A549 (cell line): ENCODE results near the gene PPIE. TPM values are rescaled to one million over a fixed set of nuclear protein-coding genes. Genes with fewer than 3 reads are reported as not detected.

ENCODE experiments used
- ATAC-seq, 2 experiments: fragments of 200-7000 bp in 1 of 2; fragments of >200 bp in 1 of 2; cut with Nextera tagmentation in 1 of 2; cut with Tn5 transposase in 1 of 2; 3 replicates each; pipeline versions ENCODE4 v1.8.0 to v1.9.1; 2018 to 2020; ENCODE audit warnings: mild to moderate bottlenecking in 1 of 2, moderate library complexity in 1 of 2
- CTCF ChIA-PET: fragments of 300-600 bp; sonication (Branson Sonifier 250); formaldehyde crosslinking; extraction: SDS; loops from one replicate; lab custom pipeline; 2021; ENCODE audit warnings: antibody characterized with exemption, inconsistent platforms; lab: Yijun Ruan, JAX
- POLR2A ChIA-PET: fragments of 350-600 bp; formaldehyde crosslinking; extraction: SDS; loops from one replicate; lab custom pipeline; 2021; ENCODE audit warnings: antibody characterized with exemption, inconsistent platforms; lab: Yijun Ruan, JAX
- DNase-seq, 2 experiments: peaks; one replicate each; pipeline versions ENCODE4 v3.0.0 to v3.0.0-alpha.2; 2011 to 2016; ENCODE audit warnings: low read depth in 1 of 2, low spot score in 1 of 2
- FAIRE-seq: peaks from 2 replicates; lab custom pipeline; 2011; peaks lifted over from hg19 to GRCh38; lab: Jason Lieb, UNC
- H3K27ac ChIP-seq, 2 experiments: fragments of >200 bp; sonication (Bioruptor Twin); formaldehyde crosslinking; 3 replicates each; pipeline ENCODE4 v1.5.1; 2016 to 2017
- H3K4me1 ChIP-seq: fragments of >200 bp; sonication (Bioruptor Twin); formaldehyde crosslinking; 3 replicates; pipeline ENCODE4 v1.6.1; 2016
- H3K4me2 ChIP-seq: fragments of >200 bp; sonication (Bioruptor Twin); formaldehyde crosslinking; 3 replicates; pipeline ENCODE4 v1.6.1; 2016
- H3K4me3 ChIP-seq: fragments of >200 bp; sonication (Bioruptor Twin); formaldehyde crosslinking; 3 replicates; pipeline ENCODE4 v1.5.1; 2016
- H3K9me3 ChIP-seq: fragments of >200 bp; sonication (Bioruptor Twin); formaldehyde crosslinking; 3 replicates; pipeline ENCODE4 v1.6.1; 2016
- EP300 ChIP-seq, 2 experiments: fragments of >200 bp; sonication (Bioruptor Twin); formaldehyde crosslinking; IDR thresholded peaks; 2 replicates in 1 of 2; 3 replicates in 1 of 2; pipeline ENCODE4 v1.6.1; 2016 to 2017
- HDAC2 ChIP-seq: fragments of 200-600 bp; sonication (generic); IDR thresholded peaks from 2 replicates; pipeline ENCODE4 v1.6.1; 2016
- HOXB13 ChIP-seq: fragments of 250-450 bp; sonication (Bioruptor Pico); IDR thresholded peaks from 2 replicates; pipeline ENCODE4 v1.5.0; 2020; ENCODE audit warnings: low read depth, mild to moderate bottlenecking, moderate library complexity
- JUN ChIP-seq, 2 experiments: fragments of >200 bp; sonication (Bioruptor Twin); formaldehyde crosslinking; IDR thresholded peaks; 2 replicates in 1 of 2; 3 replicates in 1 of 2; pipeline ENCODE4 v1.6.1; 2016 to 2017
- JUNB ChIP-seq: fragments of >200 bp; sonication (Bioruptor Twin); formaldehyde crosslinking; IDR thresholded peaks from 2 replicates; pipeline ENCODE4 v1.6.1; 2016
- KDM1A ChIP-seq: fragments of 200-600 bp; sonication (generic); IDR thresholded peaks from 2 replicates; pipeline ENCODE4 v1.6.1; 2016; ENCODE audit warnings: low read depth, mild to moderate bottlenecking
- KDM5A ChIP-seq: fragments of 200-600 bp; sonication (generic); IDR thresholded peaks from 2 replicates; pipeline ENCODE4 v1.6.1; 2016; ENCODE audit warnings: antibody characterized with exemption, mild to moderate bottlenecking
- MYC ChIP-seq: IDR thresholded peaks from 2 replicates; pipeline ENCODE4 v1.6.1; 2012; ENCODE audit warnings: mild to moderate bottlenecking, inconsistent platforms, low read length, improper control_type of control experiment, borderline replicate concordance
- PHF8 ChIP-seq: fragments of 200-600 bp; sonication (generic); IDR thresholded peaks from 2 replicates; pipeline ENCODE4 v1.6.1; 2016; ENCODE audit warnings: low read depth, mild to moderate bottlenecking, antibody characterized with exemption, moderate library complexity, borderline replicate concordance
- POLR2A ChIP-seq: IDR thresholded peaks from 2 replicates; pipeline ENCODE4 v1.6.1; 2012; ENCODE audit warnings: mild to moderate bottlenecking, low read length
- POLR2AphosphoS2 ChIP-seq: conservative IDR thresholded peaks from 2 replicates; pipeline ENCODE4 v1.6.1; 2012; ENCODE audit warnings: low read length, improper control_type of control experiment, inconsistent platforms
- SREBF2 ChIP-seq: fragments of 450-650 bp; IDR thresholded peaks from 2 replicates; pipeline ENCODE4 v1.6.1; 2014; ENCODE audit warnings: mild to moderate bottlenecking, moderate library complexity
- TFCP2L1 ChIP-seq: fragments of 250-450 bp; sonication (Bioruptor Pico); IDR thresholded peaks from 2 replicates; pipeline ENCODE4 v1.5.0; 2021; ENCODE audit warnings: mild to moderate bottlenecking
- ZFP36 ChIP-seq: fragments of 450-650 bp; IDR thresholded peaks from 2 replicates; pipeline ENCODE4 v1.6.1; 2014; ENCODE audit warnings: borderline replicate concordance; ENCODE audit not compliant: partially characterized antibody
- ZSCAN20 ChIP-seq: fragments of 250-450 bp; sonication (Bioruptor Pico); IDR thresholded peaks from 2 replicates; pipeline ENCODE4 v1.8.0; 2022; ENCODE audit warnings: mild to moderate bottlenecking, moderate library complexity
- WGBS: methylation state at CpG from one replicate; pipeline ENCODE4 v1.1.6; 2017; ENCODE audit errors: missing lambda C conversion rate; 5-methylcytosine and 5-hydroxymethylcytosine counted together
- polyA plus RNA-seq, 4 experiments: library from polyadenylated mRNA; depleted of rRNA in 3 of 4; stranded (reverse); fragments of >200 nt; fragmentation: RNase III in 1 of 4; extraction: RNeasy Plus Mini Kit Qiagen cat#74134 plus additional on column Dnase treatment in 1 of 4; gene quantifications; 2 replicates in 3 of 4; 3 replicates in 1 of 4; pipeline ENCODE4 v1.2.3, GENCODE V29; 2011 to 2017
- TF ChIP-seq, protein P1 (sequence below): fragments of >200 bp; sonication (Bioruptor Twin); formaldehyde crosslinking; IDR thresholded peaks from 3 replicates; pipeline ENCODE4 v1.5.1; 2016
- TF ChIP-seq, protein P2 (sequence below): fragments of 250-450 bp; sonication (Bioruptor Pico); IDR thresholded peaks from 2 replicates; pipeline ENCODE4 v1.5.0; 2021; ENCODE audit warnings: mild to moderate bottlenecking, moderate library complexity, borderline replicate concordance
- TF ChIP-seq, protein P3 (sequence below): fragments of 450-650 bp; IDR thresholded peaks from 2 replicates; pipeline ENCODE4 v1.6.1; 2014; ENCODE audit warnings: antibody characterized with exemption
- TF ChIP-seq, protein P4 (sequence below): IDR thresholded peaks from 2 replicates; pipeline ENCODE4 v1.6.1; 2012
- TF ChIP-seq, protein P5 (sequence below): fragments of >200 bp; sonication (Bioruptor Twin); formaldehyde crosslinking; IDR thresholded peaks from 2 replicates; pipeline ENCODE4 v1.6.1; 2016

The PPIE gene
- polyA plus RNA-seq, 2 of the 4 experiments (the other 2 are of a cell fraction) = 46.6 to 75.6 TPM

DNA sequence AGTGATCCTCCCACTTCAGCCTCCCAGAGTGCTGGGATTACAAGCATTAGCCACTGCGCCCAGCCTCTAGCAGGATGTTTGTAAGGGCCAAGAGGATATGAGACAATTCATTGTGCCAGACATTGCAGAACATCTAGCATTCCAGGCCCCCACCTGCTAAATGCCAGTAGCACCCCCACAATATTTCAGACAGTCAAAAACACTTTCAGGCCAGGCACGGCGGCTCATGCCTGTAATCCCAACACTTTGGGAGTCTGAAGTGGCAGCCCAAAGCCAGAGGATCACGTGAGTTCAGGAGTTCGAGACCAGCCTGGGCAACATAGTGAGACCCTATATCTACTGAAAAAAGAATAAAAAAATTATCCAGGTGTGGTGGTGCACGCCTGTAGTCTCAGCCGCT, 12.9 kb downstream of the PPIE start (continued):
- TF ChIP-seq, protein P1, sequence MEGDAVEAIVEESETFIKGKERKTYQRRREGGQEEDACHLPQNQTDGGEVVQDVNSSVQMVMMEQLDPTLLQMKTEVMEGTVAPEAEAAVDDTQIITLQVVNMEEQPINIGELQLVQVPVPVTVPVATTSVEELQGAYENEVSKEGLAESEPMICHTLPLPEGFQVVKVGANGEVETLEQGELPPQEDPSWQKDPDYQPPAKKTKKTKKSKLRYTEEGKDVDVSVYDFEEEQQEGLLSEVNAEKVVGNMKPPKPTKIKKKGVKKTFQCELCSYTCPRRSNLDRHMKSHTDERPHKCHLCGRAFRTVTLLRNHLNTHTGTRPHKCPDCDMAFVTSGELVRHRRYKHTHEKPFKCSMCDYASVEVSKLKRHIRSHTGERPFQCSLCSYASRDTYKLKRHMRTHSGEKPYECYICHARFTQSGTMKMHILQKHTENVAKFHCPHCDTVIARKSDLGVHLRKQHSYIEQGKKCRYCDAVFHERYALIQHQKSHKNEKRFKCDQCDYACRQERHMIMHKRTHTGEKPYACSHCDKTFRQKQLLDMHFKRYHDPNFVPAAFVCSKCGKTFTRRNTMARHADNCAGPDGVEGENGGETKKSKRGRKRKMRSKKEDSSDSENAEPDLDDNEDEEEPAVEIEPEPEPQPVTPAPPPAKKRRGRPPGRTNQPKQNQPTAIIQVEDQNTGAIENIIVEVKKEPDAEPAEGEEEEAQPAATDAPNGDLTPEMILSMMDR = no peak
- TF ChIP-seq, protein P2, sequence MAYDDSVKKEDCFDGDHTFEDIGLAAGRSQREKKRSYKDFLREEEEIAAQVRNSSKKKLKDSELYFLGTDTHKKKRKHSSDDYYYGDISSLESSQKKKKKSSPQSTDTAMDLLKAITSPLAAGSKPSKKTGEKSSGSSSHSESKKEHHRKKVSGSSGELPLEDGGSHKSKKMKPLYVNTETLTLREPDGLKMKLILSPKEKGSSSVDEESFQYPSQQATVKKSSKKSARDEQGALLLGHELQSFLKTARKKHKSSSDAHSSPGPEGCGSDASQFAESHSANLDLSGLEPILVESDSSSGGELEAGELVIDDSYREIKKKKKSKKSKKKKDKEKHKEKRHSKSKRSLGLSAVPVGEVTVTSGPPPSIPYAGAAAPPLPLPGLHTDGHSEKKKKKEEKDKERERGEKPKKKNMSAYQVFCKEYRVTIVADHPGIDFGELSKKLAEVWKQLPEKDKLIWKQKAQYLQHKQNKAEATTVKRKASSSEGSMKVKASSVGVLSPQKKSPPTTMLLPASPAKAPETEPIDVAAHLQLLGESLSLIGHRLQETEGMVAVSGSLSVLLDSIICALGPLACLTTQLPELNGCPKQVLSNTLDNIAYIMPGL = no peak
- TF ChIP-seq EP300 (IDR thresholded peaks at IDR 0.05) = no peak

DNA sequence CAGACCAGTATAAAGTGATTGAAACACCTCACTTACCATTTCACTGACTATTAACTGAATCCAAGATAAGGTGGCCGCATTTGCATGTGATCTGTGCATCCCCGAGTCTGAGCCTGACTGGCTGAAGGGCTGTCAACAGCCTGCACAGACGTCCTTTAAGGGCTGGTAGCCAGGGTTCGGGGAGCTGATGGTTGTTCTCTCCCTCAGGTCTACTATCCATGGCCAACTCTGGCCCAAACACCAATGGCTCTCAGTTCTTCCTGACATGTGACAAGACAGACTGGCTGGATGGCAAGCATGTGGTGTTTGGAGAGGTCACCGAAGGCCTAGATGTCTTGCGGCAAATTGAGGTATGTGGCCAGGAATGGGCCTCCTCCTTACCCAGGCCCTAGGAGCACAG, 14.0 kb downstream of the PPIE start:
- H3K27ac ChIP-seq = no peak overlapping the region
- TF ChIP-seq, protein P3, sequence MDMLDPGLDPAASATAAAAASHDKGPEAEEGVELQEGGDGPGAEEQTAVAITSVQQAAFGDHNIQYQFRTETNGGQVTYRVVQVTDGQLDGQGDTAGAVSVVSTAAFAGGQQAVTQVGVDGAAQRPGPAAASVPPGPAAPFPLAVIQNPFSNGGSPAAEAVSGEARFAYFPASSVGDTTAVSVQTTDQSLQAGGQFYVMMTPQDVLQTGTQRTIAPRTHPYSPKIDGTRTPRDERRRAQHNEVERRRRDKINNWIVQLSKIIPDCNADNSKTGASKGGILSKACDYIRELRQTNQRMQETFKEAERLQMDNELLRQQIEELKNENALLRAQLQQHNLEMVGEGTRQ = no peak
- TF ChIP-seq ZFP36 = no peak
- TF ChIP-seq POLR2A = no peak
- TF ChIP-seq, protein P4, sequence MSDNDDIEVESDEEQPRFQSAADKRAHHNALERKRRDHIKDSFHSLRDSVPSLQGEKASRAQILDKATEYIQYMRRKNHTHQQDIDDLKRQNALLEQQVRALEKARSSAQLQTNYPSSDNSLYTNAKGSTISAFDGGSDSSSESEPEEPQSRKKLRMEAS = no peak
- TF ChIP-seq, protein P5, sequence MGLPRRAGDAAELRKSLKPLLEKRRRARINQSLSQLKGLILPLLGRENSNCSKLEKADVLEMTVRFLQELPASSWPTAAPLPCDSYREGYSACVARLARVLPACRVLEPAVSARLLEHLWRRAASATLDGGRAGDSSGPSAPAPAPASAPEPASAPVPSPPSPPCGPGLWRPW = no peak
- no peak for TF ChIP-seq TFCP2L1 (CRISPR knock-in tag)
- TF ChIP-seq HOXB13 (CRISPR knock-in tag) = no peak
- no peak for TF ChIP-seq SREBF2
- no peak for TF ChIP-seq HDAC2
- TF ChIP-seq JUN (IDR thresholded peaks at IDR 0.05) = no peak
- TF ChIP-seq JUNB = no peak
- no peak for TF ChIP-seq MYC
- TF ChIP-seq KDM5A = no peak
- TF ChIP-seq POLR2AphosphoS2 = no peak
- no peak for TF ChIP-seq KDM1A
- no peak for TF ChIP-seq ZSCAN20 (CRISPR knock-in tag)
- no peak for TF ChIP-seq PHF8
- TF ChIP-seq, protein P1 = no peak
- POLR2A ChIA-PET = interaction anchor here (0.6 kb wide), 1 partner anchor 14 kb away, joined by 4 read pairs; the partner anchor contains the start of gene PPIE
- CTCF ChIA-PET = no interaction called here
- no peak overlapping the region for H3K4me2 ChIP-seq
- no peak for ATAC-seq
- H3K4me1 ChIP-seq = no peaks in the 10 kb centered on the region
- no peaks in the 10 kb centered on the region for H3K9me3 ChIP-seq
- H3K4me3 ChIP-seq = no peak overlapping the region
- FAIRE-seq = no peak
- 80% methylated on average over 4 of the region's 6 CpGs for WGBS
- no peak for DNase-seq
